Duodenal mucosa (tissue), 2 donors: ENCODE results near the gene DLEU7.

Experiments used
- H3K27ac ChIP-seq: one replicate; pipeline ENCODE4 v1.7.0; 2013; ENCODE audit warnings: low read depth, low read length
- H3K27me3 ChIP-seq, 2 donors: one replicate each; pipeline ENCODE4 v1.7.0; 2013; ENCODE audit warnings: low read length in 2 of 2, control low read depth in 1 of 2; ENCODE audit not compliant: insufficient read depth in 2 of 2, control insufficient read depth in 1 of 2
- H3K36me3 ChIP-seq, 2 donors: one replicate each; pipeline ENCODE4 v1.7.0; 2013; ENCODE audit warnings: low read length in 2 of 2, control low read depth in 1 of 2; ENCODE audit not compliant: insufficient read depth in 2 of 2, control insufficient read depth in 1 of 2
- H3K4me1 ChIP-seq, 2 donors: one replicate each; pipeline ENCODE4 v1.7.0; 2013; ENCODE audit warnings: low read length in 2 of 2, control low read depth in 1 of 2; ENCODE audit not compliant: insufficient read depth in 2 of 2, control insufficient read depth in 1 of 2
- H3K4me3 ChIP-seq, 2 donors: one replicate each; pipeline ENCODE4 v1.7.0; 2013; ENCODE audit warnings: low read length in 2 of 2, low read depth in 1 of 2
- H3K9ac ChIP-seq, 2 donors: one replicate each; pipeline ENCODE4 v1.7.0; 2013; ENCODE audit warnings: low read length in 2 of 2, low read depth in 1 of 2
- H3K9me3 ChIP-seq, 2 donors: one replicate each; pipeline ENCODE4 v1.7.0; 2013; ENCODE audit warnings: low read length in 2 of 2, control low read depth in 1 of 2; ENCODE audit not compliant: control insufficient read depth in 1 of 2

Gene DLEU7

DNA sequence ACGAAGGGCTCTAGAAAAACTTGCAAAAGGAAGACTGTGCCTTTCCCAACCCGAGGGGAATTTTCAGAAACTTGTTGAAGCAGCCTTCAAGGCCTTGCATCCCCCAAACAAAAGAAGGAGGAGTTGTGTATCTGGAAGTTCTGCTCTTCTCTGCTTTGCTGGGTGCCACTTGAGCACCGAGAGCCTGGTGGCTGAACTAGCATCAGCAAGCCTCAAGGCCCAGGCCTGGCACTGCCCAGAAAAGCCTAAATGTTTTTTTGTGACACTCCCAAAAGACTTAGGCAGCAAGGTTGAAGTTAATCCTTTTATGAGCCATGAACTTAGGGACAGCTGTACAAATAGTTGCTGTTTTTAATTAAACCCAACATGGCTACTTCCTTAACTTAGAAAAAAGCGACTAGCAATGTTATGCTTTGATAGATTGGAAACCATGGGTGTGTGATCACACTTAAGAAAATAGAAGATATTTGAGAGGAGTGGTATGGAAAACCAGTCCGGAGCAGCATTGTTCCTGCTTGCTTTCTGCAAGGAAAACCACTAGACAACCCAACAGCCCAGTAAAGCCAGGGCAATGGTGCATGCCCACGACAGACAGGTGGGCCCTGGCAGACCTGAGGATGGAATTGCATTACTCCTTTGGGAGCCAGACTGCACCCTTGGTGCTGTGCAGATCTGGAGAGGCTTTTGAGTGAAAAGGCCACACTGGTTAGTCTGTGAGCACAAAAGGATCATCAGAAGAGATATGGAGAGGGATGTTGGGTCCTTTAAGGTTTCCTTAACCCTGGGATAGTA is 788 bp upstream of the DLEU7 start:
- no peaks in the 10 kb centered on the region for H3K4me1 ChIP-seq
- H3K9me3 ChIP-seq: no peaks in the 10 kb centered on the region
- no peak overlapping the region for H3K9ac ChIP-seq
- H3K27ac ChIP-seq: no peak overlapping the region
- H3K4me3 ChIP-seq: no peak overlapping the region
- H3K36me3 ChIP-seq: no peaks in the 10 kb centered on the region
- H3K27me3 ChIP-seq: no peaks in the 10 kb centered on the region

DNA sequence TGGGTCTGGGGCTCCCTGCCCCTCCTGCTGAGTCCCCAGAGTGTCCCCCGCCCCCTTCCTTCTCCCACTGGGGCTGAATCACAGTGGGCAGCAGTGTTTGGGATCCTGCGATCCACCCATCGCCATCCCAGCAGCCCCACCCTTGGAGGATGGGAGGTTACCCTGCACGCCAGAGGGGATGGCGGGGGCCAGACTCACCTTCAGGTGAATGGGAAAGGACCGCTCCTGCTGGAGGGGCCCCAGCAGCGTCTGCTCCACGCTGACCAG is 569 bp downstream of the DLEU7 start:
- no peaks in the 10 kb centered on the region for H3K36me3 ChIP-seq
- no peak overlapping the region for H3K9ac ChIP-seq
- no peak overlapping the region for H3K4me3 ChIP-seq
- H3K27ac ChIP-seq: no peak overlapping the region
- no peaks in the 10 kb centered on the region for H3K4me1 ChIP-seq
- no peaks in the 10 kb centered on the region for H3K9me3 ChIP-seq
- no peaks in the 10 kb centered on the region for H3K27me3 ChIP-seq

DNA sequence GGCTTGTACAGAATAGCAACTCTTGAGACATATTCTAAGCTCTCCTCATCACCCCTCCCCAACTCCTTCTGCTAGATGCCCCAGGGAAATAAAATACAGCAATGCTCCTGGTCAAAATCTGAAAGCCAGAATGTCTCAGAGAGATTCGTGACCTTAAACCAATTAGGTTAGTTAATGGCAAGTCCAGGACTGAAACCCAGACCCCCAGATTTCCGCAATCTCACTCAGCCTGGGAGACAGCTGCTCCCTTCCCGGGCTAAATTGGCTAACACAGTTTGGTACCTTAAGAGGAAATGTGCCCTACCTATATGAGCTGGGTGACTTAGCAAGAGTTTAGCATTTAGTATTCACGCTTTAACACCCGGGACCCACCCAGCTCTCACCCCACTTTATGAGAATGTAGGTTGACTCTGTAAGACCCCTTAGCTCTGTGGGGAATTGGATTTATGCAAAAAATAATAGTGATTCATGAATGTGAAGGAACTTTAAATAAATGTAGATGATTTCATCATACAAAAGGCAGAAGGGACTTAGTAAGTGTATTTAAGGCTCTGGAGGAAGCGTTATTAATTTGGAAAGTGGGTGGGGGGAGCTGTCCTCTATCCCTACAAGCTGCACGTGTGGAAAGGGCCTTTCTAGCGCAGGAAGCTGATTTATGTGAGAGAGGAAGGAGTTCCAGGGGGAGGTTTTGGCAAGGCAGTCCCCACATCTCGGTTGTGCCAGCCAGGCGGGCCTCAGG is 1.1 kb downstream of the DLEU7 start:
- H3K4me3 ChIP-seq: no peak overlapping the region
- no peak overlapping the region for H3K9ac ChIP-seq
- H3K4me1 ChIP-seq: no peaks in the 10 kb centered on the region
- H3K9me3 ChIP-seq: no peaks in the 10 kb centered on the region
- H3K27me3 ChIP-seq: no peaks in the 10 kb centered on the region
- no peaks in the 10 kb centered on the region for H3K36me3 ChIP-seq
- no peak overlapping the region for H3K27ac ChIP-seq

DNA sequence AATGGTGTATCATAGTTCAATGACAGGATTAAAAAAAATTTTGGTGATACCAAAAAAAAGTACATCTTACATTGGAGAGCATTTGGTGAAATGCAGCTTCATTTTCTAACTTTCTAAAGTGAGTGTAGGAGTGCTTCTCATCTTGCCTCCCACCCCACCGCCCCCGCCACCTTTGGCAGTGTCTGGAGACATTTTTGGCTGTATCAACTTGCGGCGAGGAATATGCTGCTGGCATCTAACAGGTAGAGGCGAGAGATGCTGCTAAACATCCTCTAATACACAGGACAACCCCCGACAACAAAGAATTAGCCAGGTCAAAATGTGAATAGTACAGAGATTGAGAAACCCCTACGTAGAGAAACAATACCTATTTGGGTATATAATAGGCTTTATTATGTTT is 1.7 kb downstream of the DLEU7 start:
- no peak overlapping the region for H3K27ac ChIP-seq
- H3K27me3 ChIP-seq: no peaks in the 10 kb centered on the region
- no peak overlapping the region for H3K9ac ChIP-seq
- no peak overlapping the region for H3K4me3 ChIP-seq
- no peaks in the 10 kb centered on the region for H3K36me3 ChIP-seq
- no peaks in the 10 kb centered on the region for H3K9me3 ChIP-seq
- no peaks in the 10 kb centered on the region for H3K4me1 ChIP-seq

DNA sequence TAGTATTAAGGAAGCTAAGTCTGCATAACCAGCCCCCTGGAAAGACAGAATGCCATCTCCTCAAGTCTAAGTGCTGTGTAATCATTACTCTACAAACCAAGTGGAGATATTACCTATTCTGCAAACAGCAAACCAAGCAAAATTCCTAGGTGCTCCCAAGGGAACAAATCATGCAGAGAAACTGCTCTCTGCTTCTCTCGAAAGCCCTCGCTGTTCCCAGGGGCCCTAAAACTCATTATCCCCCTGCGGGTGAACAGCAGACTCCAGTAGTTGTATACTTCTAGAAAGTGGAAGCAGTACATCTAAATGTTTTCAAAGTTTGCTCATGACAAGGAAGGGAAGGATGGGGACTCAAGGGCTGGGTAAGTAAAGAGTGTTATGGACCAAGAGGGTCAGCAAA is 3.2 kb downstream of the DLEU7 start:
- Histone ChIP-seq H3K9ac (no peak overlapping the region), H3K4me1 (no peaks in the 10 kb centered on the region), H3K27me3 (no peaks in the 10 kb centered on the region), H3K4me3 (no peak overlapping the region), H3K27ac (no peak overlapping the region), H3K9me3 (no peaks in the 10 kb centered on the region), H3K36me3 (no peaks in the 10 kb centered on the region)

DNA sequence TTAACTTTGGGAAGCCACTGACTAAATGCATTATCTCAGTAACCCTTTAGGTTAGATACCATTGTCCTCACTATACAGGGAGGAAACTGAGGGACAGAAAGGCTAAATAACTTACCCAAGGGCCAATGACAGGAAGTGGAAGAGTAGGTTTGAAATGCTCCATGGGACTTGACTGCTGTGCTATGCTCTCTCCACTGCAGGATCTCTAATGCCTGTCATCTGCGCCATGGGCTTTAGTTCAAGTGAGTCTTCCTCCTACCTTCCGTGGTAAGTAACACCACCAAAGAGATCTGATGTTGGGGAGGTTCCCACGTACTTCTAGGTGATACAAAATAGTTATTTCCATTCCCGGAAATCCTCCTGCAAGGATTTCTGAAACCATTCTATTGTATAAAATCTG is 3.7 kb downstream of the DLEU7 start:
- H3K27ac ChIP-seq: no peak overlapping the region
- no peak overlapping the region for H3K4me3 ChIP-seq
- H3K27me3 ChIP-seq: no peaks in the 10 kb centered on the region
- H3K4me1 ChIP-seq: no peaks in the 10 kb centered on the region
- H3K36me3 ChIP-seq: no peaks in the 10 kb centered on the region
- no peaks in the 10 kb centered on the region for H3K9me3 ChIP-seq
- H3K9ac ChIP-seq: no peak overlapping the region

DNA sequence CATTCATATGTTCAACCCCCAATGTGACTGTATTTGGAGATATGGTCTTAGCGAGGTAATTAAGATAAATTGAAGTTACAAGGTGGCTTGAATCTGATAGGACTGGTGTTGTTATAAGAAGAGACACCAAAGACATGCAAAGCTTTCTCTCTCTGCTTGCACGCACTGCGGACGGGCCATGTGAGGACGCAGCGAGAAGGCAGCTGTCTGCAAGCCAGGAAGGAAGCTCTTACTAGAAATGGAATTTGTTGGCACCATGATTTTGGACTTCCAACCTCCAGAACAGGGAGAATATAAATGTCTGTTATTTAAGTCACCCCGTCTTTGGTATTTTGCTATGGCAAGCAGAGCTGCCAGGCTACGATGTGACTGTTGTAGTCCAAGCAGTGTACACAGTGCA is 4.8 kb downstream of the DLEU7 start:
- no peaks in the 10 kb centered on the region for H3K9me3 ChIP-seq
- H3K27me3 ChIP-seq: no peaks in the 10 kb centered on the region
- no peak overlapping the region for H3K9ac ChIP-seq
- H3K4me3 ChIP-seq: no peak overlapping the region
- H3K27ac ChIP-seq: no peak overlapping the region
- H3K36me3 ChIP-seq: no peaks in the 10 kb centered on the region
- no peaks in the 10 kb centered on the region for H3K4me1 ChIP-seq

DNA sequence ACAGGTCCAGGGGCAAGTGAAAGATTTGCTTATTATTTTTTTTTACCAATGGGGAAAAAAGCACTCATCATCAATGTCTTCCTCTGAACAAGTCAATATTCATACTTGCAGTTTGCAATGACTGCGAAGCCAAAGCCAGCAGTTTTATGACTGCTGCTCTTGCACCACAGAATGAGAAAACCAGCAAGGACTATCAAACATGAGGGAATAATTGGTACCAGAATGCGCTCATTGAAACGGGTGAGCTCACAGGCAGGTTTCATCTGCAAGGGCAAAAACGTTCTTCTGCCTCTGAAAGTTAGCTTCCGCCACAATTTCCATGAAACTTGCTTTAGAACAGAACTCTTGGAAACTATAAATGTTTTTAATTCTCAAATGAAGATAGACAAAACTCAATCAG is 5.5 kb downstream of the DLEU7 start:
- Histone ChIP-seq H3K4me3 (no peak overlapping the region), H3K27ac (no peak overlapping the region), H3K27me3 (no peaks in the 10 kb centered on the region), H3K4me1 (no peaks in the 10 kb centered on the region), H3K9ac (no peak overlapping the region), H3K36me3 (no peaks in the 10 kb centered on the region), H3K9me3 (no peaks in the 10 kb centered on the region)

DNA sequence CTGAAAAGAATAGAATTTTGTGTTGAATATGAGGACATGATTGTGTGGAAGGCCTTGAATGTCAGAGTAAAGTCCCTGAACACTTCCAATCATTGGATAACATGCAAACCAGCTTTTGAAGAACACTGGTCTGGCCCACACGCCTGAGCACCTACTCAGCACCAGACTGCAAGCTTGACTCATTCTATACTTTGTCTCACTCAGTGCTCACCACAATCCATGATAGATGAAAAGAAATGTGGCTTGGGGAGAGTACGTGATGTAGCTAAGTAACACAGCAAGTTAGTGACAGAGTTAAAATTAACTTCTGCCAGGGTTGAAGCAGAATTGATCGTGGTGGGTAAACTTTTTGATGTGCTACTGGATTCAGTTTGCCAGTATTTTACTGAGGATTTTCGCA is 12.0 kb downstream of the DLEU7 start:
- Histone ChIP-seq H3K4me3 (no peak overlapping the region), H3K4me1 (no peaks in the 10 kb centered on the region), H3K27ac (no peak overlapping the region), H3K27me3 (no peaks in the 10 kb centered on the region), H3K9me3 (no peaks in the 10 kb centered on the region), H3K9ac (no peak overlapping the region), H3K36me3 (no peaks in the 10 kb centered on the region)

DNA sequence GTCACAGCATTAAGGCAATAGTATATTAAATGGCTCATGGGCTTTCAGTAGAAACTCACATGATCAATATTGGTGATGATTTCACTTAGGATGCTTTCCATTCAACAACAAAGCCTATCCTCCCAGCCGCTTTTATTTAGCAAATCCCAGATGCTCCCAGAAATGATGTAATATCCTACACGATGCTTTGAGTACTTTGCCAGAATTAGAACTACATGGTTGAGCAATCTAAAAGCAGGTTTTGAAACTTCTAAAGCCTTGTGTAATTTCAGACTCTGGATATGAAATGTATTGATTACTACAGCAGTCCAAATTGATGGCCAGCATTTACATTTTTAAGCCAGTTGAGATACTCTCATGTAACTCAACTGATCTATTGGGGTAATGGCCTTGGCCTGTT is 13.6 kb downstream of the DLEU7 start:
- H3K27me3 ChIP-seq: no peaks in the 10 kb centered on the region
- no peak overlapping the region for H3K9ac ChIP-seq
- H3K4me1 ChIP-seq: no peaks in the 10 kb centered on the region
- no peak overlapping the region for H3K4me3 ChIP-seq
- no peaks in the 10 kb centered on the region for H3K9me3 ChIP-seq
- no peak overlapping the region for H3K27ac ChIP-seq
- no peaks in the 10 kb centered on the region for H3K36me3 ChIP-seq
